ENCODE measurements around the gene HSPB6.

HSPB6 gene

GRCh38 chr19:35746087-35746462 lies 10.8 kb downstream of the HSPB6 start:
- no peak for DNase-seq (ENCODE audit: low read depth in 2 of 2)

- peak; percentile 97 to 98 for DNase-seq (ENCODE audit: low read depth in 2 of 2)
Measured at GRCh38 chr19:35745328-35746086, 11.3 kb downstream of the HSPB6 start, which contains the start of the genes PSENEN and U2AF1L4. TSS of gene PSENEN (plus strand) at chr19:35745651. CDS start at chr19:35745931, 280 bp downstream. TSS of gene U2AF1L4 (minus strand) at chr19:35745418. CDS start at chr19:35745391, 27 bp downstream.

GRCh38 chr19:35744430-35745327 lies 12.2 kb downstream of the HSPB6 start:
- peak; percentile 83 to 87 for DNase-seq (ENCODE audit: low read depth in 2 of 2)

DNA sequence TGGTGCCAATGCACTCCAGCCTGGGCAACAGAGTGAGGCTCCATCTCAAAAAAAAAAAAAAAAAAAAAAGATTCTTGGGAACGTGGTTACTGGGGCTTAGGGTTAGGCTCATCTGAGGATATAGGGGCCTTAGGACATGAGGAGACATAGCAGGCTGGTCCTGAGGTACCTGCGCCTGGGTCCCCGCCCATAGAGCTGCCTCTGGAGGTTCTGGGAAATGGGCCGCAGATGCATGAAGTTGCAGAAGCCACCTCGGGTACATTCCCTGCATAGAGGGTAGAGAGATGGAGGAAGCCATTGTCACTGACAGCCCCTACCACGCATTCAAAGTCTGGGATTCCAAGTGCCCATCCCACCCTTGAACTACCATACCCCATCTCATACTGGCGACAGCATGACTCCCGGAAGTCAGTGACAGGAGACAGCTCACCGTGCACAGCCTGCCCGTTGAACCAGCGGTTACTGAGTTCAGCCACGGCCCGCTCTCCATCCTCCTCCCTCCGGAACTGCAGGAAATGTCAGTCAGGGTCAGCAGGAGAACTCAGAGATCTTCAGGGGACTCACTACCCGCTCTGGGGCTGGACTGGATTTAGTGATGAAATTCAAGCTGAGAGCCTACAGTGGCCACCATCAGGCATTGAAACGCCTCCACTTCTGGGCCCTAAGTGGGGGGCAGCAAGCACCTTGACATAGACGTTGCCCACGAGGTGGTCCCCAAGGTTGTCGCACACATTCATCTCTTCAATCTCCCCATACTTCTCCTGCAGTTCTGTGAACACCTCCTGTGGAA lies 13.0 kb downstream of the HSPB6 start:
- no peak for DNase-seq (ENCODE audit: low read depth in 2 of 2)

GRCh38 chr19:35742121-35742724 lies 14.6 kb downstream of the HSPB6 start, which contains the start of gene IGFLR1:
TSS of gene IGFLR1 (minus strand) at chr19:35742452. CDS start at chr19:35741180, 1,272 bp downstream.
- no peak for DNase-seq (ENCODE audit: low read depth in 2 of 2)

GRCh38 chr19:35741203-35741515 lies 15.7 kb downstream of the HSPB6 start:
- DNase-seq (ENCODE audit: low read depth in 2 of 2), result no peak

GRCh38 chr19:35740423-35741202 lies 16.2 kb downstream of the HSPB6 start:
- peak; percentile 83 to 87 for DNase-seq (ENCODE audit: low read depth in 2 of 2)

DNA sequence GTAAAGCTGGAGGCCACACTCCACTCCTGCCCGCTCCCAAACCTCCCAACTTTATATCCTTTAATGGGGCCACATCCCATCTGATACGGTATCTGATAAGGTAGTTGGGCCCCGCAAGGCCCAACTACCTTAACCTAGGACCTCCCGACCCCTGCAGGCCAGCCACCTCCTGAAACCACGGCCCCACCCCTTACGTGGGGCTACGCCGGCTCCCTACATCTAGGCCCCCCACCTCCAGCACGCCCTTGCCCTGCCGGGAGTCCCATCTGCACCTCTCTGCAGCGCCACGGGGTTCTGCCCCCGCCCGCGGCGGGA lies 16.8 kb downstream of the HSPB6 start:
- no peak for DNase-seq (ENCODE audit: low read depth in 2 of 2)

GRCh38 chr19:35739275-35740107 lies 17.3 kb downstream of the HSPB6 start:
- no peak for DNase-seq (ENCODE audit: low read depth in 2 of 2)

- DNase-seq (ENCODE audit: low read depth in 2 of 2), result no peak
Measured at GRCh38 chr19:35738887-35739229, 18.0 kb downstream of the HSPB6 start.

- no peak for DNase-seq (ENCODE audit: low read depth in 2 of 2)
Measured at GRCh38 chr19:35738021-35738886, 18.6 kb downstream of the HSPB6 start.

DNA sequence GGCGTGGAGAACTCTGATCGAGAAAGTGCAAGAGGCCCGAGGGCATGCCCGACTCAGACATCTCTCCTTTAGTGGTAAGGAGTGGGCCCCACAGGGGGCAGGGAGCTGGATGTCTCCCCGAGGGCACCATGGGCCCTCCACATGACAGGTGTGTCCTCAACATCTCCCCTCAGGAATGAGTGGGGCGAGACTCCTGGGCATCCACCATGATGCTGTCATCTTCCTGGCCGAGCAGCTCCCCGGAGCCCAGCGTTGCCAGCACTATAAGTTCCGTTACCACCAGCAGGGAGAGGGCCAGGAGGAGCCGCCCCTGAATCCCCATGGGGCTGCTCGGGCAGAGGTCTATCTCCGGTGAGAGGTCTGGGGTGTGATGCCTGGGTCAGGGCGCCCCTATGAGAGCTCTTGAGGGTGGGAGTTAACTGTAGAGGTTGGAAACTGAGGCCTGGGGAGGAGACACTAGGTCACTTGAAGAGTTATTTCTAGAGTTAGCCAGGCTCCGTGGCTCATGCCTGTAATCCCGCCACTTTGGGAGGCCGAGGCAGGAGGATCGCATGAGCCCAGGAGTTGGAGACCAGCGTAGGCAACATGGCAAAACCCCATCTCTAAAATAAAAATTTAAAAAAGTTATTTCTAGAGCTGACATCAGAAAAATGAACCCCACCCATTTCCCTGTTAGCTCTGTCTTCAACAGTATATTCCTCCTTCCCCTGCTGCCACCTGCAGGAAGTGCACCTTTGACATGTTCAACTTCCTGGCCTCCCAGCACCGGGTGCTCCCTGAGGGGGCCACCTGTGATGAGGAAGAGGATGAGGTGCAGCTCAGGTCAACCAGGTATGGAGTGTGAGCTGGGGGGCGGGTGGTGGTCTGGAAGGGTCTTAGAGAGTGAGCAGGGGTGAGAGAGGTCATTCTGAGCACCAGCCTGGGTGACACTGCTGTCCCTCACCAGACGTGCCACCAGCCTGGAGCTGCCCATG lies 19.6 kb downstream of the HSPB6 start:
- DNase-seq (ENCODE audit: low read depth in 2 of 2), result no peak

GRCh38 chr19:35734889-35735288 lies 21.9 kb downstream of the HSPB6 start:
- no peak for DNase-seq (ENCODE audit: low read depth in 2 of 2)

DNA sequence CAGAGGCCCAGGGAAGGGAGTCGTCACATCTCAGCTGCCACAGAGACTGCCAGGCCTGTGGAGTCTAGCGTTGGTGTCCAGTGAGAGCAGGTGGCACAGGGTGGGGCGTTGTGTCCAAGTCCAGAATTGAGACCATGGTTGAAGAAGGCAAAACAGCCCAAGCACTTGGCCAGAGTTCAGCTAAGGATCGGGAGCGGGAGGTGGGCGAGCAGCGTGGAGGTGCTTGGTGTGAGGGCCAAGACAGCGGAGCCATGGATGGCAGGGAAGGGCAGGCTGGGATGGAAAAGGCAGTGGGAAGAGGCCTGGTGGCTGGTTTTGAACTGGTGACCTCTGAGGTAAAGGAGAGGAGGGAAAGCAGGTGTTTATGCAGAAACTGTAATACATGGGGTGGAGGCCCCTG lies 22.6 kb downstream of the HSPB6 start:
- DNase-seq (ENCODE audit: low read depth in 2 of 2), result no peak

GRCh38 chr19:35733180-35734125 lies 23.4 kb downstream of the HSPB6 start:
- DNase-seq (ENCODE audit: low read depth in 2 of 2), result no peak

DNA sequence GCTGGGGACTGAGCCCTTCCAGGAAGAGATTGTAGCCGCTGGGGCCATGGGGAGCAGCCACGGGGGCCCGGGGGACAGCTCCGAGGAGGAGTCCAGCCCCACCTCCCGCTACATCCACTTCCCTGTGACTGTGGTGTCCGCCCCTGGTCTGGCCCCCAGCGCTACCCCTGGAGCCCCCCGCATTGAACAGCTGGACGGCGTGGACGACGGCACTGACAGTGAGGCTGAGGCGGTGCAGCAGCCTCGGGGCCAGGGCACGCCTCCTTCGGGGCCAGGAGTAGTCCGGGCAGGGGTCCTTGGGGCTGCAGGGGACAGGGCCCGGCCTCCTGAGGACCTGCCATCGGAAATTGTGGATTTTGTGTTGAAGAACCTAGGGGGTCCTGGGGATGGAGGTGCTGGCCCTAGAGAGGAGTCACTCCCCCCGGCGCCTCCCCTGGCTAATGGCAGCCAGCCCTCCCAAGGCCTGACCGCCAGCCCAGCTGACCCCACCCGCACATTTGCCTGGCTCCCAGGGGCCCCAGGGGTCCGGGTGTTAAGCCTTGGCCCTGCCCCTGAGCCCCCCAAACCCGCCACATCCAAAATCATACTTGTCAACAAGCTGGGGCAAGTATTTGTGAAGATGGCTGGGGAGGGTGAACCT lies 24.2 kb downstream of the HSPB6 start:
- DNase-seq (ENCODE audit: low read depth in 2 of 2), result no peak
